K562 (cell line): ENCODE data around the gene SCAMP5.

Experiments
- CTCF ChIP-seq, 3 experiments: IDR thresholded peaks in 2 of 3; conservative IDR thresholded peaks in 1 of 3; 2 replicates each; pipeline ENCODE4 v1.5.1; 2011 to 2012; ENCODE audit warnings: low read length in 3 of 3, mild to moderate bottlenecking in 3 of 3, control low read depth in 2 of 3, improper control_type of control experiment in 1 of 3, inconsistent platforms in 1 of 3, low read depth in 1 of 3, mixed read lengths in 1 of 3, moderate library complexity in 1 of 3; ENCODE audit not compliant: insufficient read depth in 2 of 3
- MYC ChIP-seq, 2 experiments: fragments of 250-450 bp in 1 of 2; sonication (Bioruptor Pico) in 1 of 2; IDR thresholded peaks; 2 replicates each; pipeline versions ENCODE4 v1.5.1 to v1.6.1; 2012 to 2021; ENCODE audit warnings: low read depth in 2 of 2, borderline replicate concordance in 1 of 2, improper control_type of control experiment in 1 of 2, low read length in 1 of 2, mild to moderate bottlenecking in 1 of 2, moderate library complexity in 1 of 2
- POLR2A ChIP-seq: fragments of 450-650 bp; conservative IDR thresholded peaks from 2 replicates; pipeline ENCODE4 v1.6.1; 2016
- SP1 ChIP-seq: sonication (generic); formaldehyde crosslinking; IDR thresholded peaks from 2 replicates; pipeline ENCODE4 v1.8.1; 2022; ENCODE audit warnings: mild to moderate bottlenecking, missing genetic modification reagents
- SRSF1 ChIP-seq: fragments of 200-400 bp; formaldehyde crosslinking; IDR thresholded peaks from 2 replicates; pipeline ENCODE4 v1.6.1; 2017; ENCODE audit warnings: mild to moderate bottlenecking, low read depth, low read length, moderate library complexity
- TBP ChIP-seq: optimal IDR thresholded peaks from 2 replicates; pipeline ENCODE3; 2011; ENCODE audit warnings: low read depth, low read length, improper control_type of control experiment
- ZNF511 ChIP-seq: sonication (generic); formaldehyde crosslinking; IDR thresholded peaks from 2 replicates; pipeline ENCODE4 v1.8.0; 2022; ENCODE audit warnings: mild to moderate bottlenecking, missing genetic modification reagents

GRCh38 chr15:75030023-75030413 is 34.7 kb downstream of the SCAMP5 start:
- TF ChIP-seq TBP = no peak
- TF ChIP-seq POLR2A = no peak
- no peak for TF ChIP-seq ZNF511 (CRISPR knock-in tag)
- TF ChIP-seq SRSF1 = no peak
- TF ChIP-seq MYC (IDR thresholded peaks at IDR 0.05; ENCODE audit: low read depth, low read length) = no peak
- TF ChIP-seq MYC (CRISPR knock-in tag; IDR thresholded peaks at IDR 0.05; ENCODE audit: borderline replicate concordance, low read depth) = no peak
- no peak for TF ChIP-seq CTCF (IDR thresholded peaks at IDR 0.05 in 2 of 3, conservative IDR thresholded peaks at IDR 0.05 in 1 of 3; ENCODE audit: insufficient read depth in 2 of 3, low read depth in 1 of 3, low read length in 3 of 3)
- TF ChIP-seq SP1 (CRISPR knock-in tag) = no peak
